Thymus (tissue), 11 donors: ENCODE measurements around the gene COL2A1. TPM values are rescaled to one million over a fixed set of nuclear protein-coding genes. Genes with fewer than 3 reads are reported as not detected.

Experiments used
- DNase-seq, 9 donors: peaks; one replicate each; pipeline ENCODE4 v3.0.0-alpha.2; 2013; ENCODE audit warnings: low spot score in 9 of 9, low read depth in 6 of 9, missing footprints in 1 of 9
- H3K27ac ChIP-seq, 2 donors: one replicate each; pipeline ENCODE4 v1.5.1; 2013; ENCODE audit warnings: control low read depth in 1 of 2, low read depth in 1 of 2, low read length in 1 of 2, mild to moderate bottlenecking in 1 of 2, moderate library complexity in 1 of 2
- H3K27me3 ChIP-seq, 2 donors: one replicate each; pipeline ENCODE4 v1.5.1; 2013; ENCODE audit warnings: low read length in 1 of 2; ENCODE audit not compliant: control insufficient read depth in 2 of 2, insufficient read depth in 1 of 2
- H3K36me3 ChIP-seq, 2 donors: one replicate each; pipeline ENCODE4 v1.5.1; 2013; ENCODE audit warnings: low read length in 1 of 2, mild to moderate bottlenecking in 1 of 2, moderate library complexity in 1 of 2; ENCODE audit not compliant: control insufficient read depth in 2 of 2, insufficient read depth in 2 of 2
- H3K4me1 ChIP-seq, 2 donors: one replicate each; pipeline ENCODE4 v1.5.1; 2013; ENCODE audit warnings: low read length in 2 of 2; ENCODE audit not compliant: control insufficient read depth in 2 of 2, insufficient read depth in 2 of 2
- H3K4me3 ChIP-seq, 2 donors: one replicate each; pipeline ENCODE4 v1.5.1; 2013; ENCODE audit warnings: low read length in 2 of 2, control low read depth in 1 of 2, mild to moderate bottlenecking in 1 of 2
- H3K9me3 ChIP-seq, 2 donors: one replicate each; pipeline ENCODE4 v1.5.1; 2013; ENCODE audit warnings: low read length in 1 of 2, mild to moderate bottlenecking in 1 of 2; ENCODE audit not compliant: control insufficient read depth in 2 of 2, insufficient read depth in 1 of 2
- WGBS: extraction: QIAGEN DNeasy Blood & Tissue Kit; methylation state at CpG from one replicate; pipeline ENCODE4 v1.1.7; 2013; 5-methylcytosine and 5-hydroxymethylcytosine counted together
- polyA plus RNA-seq: library from polyadenylated mRNA; stranded (reverse); fragments of 200-250 nt; gene quantifications from one replicate; pipeline ENCODE4 v1.2.3, GENCODE V29; 2013
- total RNA-seq: library from RNA; stranded (reverse); fragments of 120-200 nt; gene quantifications from one replicate; pipeline ENCODE4 v1.2.4, GENCODE V29; 2013
- donor health status: healthy.

The COL2A1 gene
- total and polyA plus RNA-seq, 2 donors = 0.47 to 0.57 TPM

GRCh38 chr12:48008349-48008748, 4.1 kb upstream of the COL2A1 start:
- Histone ChIP-seq H3K27ac (no peak overlapping the region), H3K4me1 (peaks cover 3 to 14% of the 10 kb centered on the region in 2 donors), H3K9me3 (peaks cover 0 to 5% of the 10 kb centered on the region in 2 donors), H3K27me3 (peaks cover 36 to 81% of the 10 kb centered on the region in 2 donors), H3K4me3 (no peak overlapping the region), H3K36me3 (no peaks in the 10 kb centered on the region)
- DNase-seq = no peak
- WGBS = 88% methylated on average over 2 of the region's 2 CpGs

GRCh38 chr12:48007206-48007605, 2.9 kb upstream of the COL2A1 start:
- WGBS = 95% methylated on average over 4 of the region's 4 CpGs
- no peaks in the 10 kb centered on the region for H3K36me3 ChIP-seq
- H3K9me3 ChIP-seq = peaks cover 0 to 5% of the 10 kb centered on the region in 2 donors
- H3K4me3 ChIP-seq = no peak overlapping the region
- DNase-seq = no peak
- no peak overlapping the region for H3K27ac ChIP-seq
- H3K4me1 ChIP-seq = peaks cover 5 to 21% of the 10 kb centered on the region in 2 donors
- peaks cover 48 to 88% of the 10 kb centered on the region in 2 donors for H3K27me3 ChIP-seq

GRCh38 chr12:48005750-48006021, 1.4 kb upstream of the COL2A1 start:
- Histone ChIP-seq H3K9me3 (peaks cover 0 to 10% of the 10 kb centered on the region in 2 donors), H3K36me3 (no peaks in the 10 kb centered on the region), H3K27ac (no peak overlapping the region), H3K4me1 (peaks cover 7 to 33% of the 10 kb centered on the region in 2 donors), H3K27me3 (peaks cover 63 to 97% of the 10 kb centered on the region in 2 donors), H3K4me3 (no peak overlapping the region)
- no peak for DNase-seq

GRCh38 chr12:48005001-48005749, 899 bp upstream of the COL2A1 start:
- DNase-seq = no peak
- 38% methylated on average over 30 of the region's 30 CpGs for WGBS
- H3K36me3 ChIP-seq = no peaks in the 10 kb centered on the region
- no peak overlapping the region for H3K4me3 ChIP-seq
- no peak overlapping the region for H3K27ac ChIP-seq
- peaks cover 7 to 33% of the 10 kb centered on the region in 2 donors for H3K4me1 ChIP-seq
- peaks cover 66 to 97% of the 10 kb centered on the region in 2 donors for H3K27me3 ChIP-seq
- H3K9me3 ChIP-seq = peaks cover 0 to 10% of the 10 kb centered on the region in 2 donors

- Histone ChIP-seq H3K4me1 (peaks cover 7 to 33% of the 10 kb centered on the region in 2 donors), H3K27me3 (peaks cover 79 to 98% of the 10 kb centered on the region in 2 donors), H3K27ac (no peak overlapping the region), H3K9me3 (peaks cover 0 to 10% of the 10 kb centered on the region in 2 donors), H3K4me3 (peak overlapping the region in 1 of 2 donors; percentile 27), H3K36me3 (no peaks in the 10 kb centered on the region)
- peak in 1 of 9 donors; percentile 17 for DNase-seq
- WGBS = 5% methylated on average over 38 of the region's 38 CpGs
Observed at GRCh38 chr12:48003226-48004052, 837 bp downstream of the COL2A1 start.

GRCh38 chr12:48002773-48003218, 1.5 kb downstream of the COL2A1 start:
- H3K4me3 ChIP-seq = no peak overlapping the region
- H3K27me3 ChIP-seq = peaks cover 76 to 98% of the 10 kb centered on the region in 2 donors
- no peak overlapping the region for H3K27ac ChIP-seq
- DNase-seq = no peak
- 3% methylated on average over 26 of the region's 26 CpGs for WGBS
- peaks cover 7 to 33% of the 10 kb centered on the region in 2 donors for H3K4me1 ChIP-seq
- H3K36me3 ChIP-seq = no peaks in the 10 kb centered on the region
- peaks cover 0 to 10% of the 10 kb centered on the region in 2 donors for H3K9me3 ChIP-seq

- 8% methylated on average over 13 of the region's 13 CpGs for WGBS
- no peaks in the 10 kb centered on the region for H3K36me3 ChIP-seq
- no peak for DNase-seq
- H3K9me3 ChIP-seq = peaks cover 0 to 10% of the 10 kb centered on the region in 2 donors
- peaks cover 75 to 98% of the 10 kb centered on the region in 2 donors for H3K27me3 ChIP-seq
- H3K27ac ChIP-seq = no peak overlapping the region
- H3K4me3 ChIP-seq = no peak overlapping the region
- H3K4me1 ChIP-seq = peaks cover 7 to 33% of the 10 kb centered on the region in 2 donors
Observed at GRCh38 chr12:48002414-48002730, 1.9 kb downstream of the COL2A1 start.

- no peak for DNase-seq
- H3K27ac ChIP-seq = no peak overlapping the region
- no peaks in the 10 kb centered on the region for H3K36me3 ChIP-seq
- peaks cover 0 to 10% of the 10 kb centered on the region in 2 donors for H3K9me3 ChIP-seq
- WGBS = 2% methylated on average over 57 of the region's 57 CpGs
- peaks cover 7 to 33% of the 10 kb centered on the region in 2 donors for H3K4me1 ChIP-seq
- peak overlapping the region in 1 of 2 donors; percentile 7 for H3K4me3 ChIP-seq
- peaks cover 73 to 96% of the 10 kb centered on the region in 2 donors for H3K27me3 ChIP-seq
Observed at GRCh38 chr12:48001505-48002413, 2.5 kb downstream of the COL2A1 start.
